Left lung (tissue), 10 donors: Measurements from ENCODE around the gene MS4A14. TPM values are rescaled to one million over a fixed set of nuclear protein-coding genes. Genes with fewer than 3 reads are reported as not detected.

Experiments
- ATAC-seq: fragments of 200-7000 bp; cut with Tn5 transposase; one replicate; pipeline ENCODE4 v1.9.1; 2020; ENCODE audit warnings: moderate library complexity
- DNase-seq, 4 donors: peaks; one replicate each; pipeline ENCODE4 v3.0.0-alpha.2; 2013 to 2020
- H3K27ac ChIP-seq, 2 donors: fragments of 200-600 bp; sonication (generic) in 1 of 2; one replicate each; pipeline versions ENCODE4 v1.5.0 to v1.8.0; 2020 to 2021
- H3K27me3 ChIP-seq, 2 donors: fragments of 200-600 bp; sonication (generic) in 1 of 2; one replicate each; pipeline versions ENCODE4 v1.5.0 to v1.8.0; 2020 to 2021
- H3K36me3 ChIP-seq, 2 donors: fragments of 200-600 bp; sonication (generic) in 1 of 2; one replicate each; pipeline versions ENCODE4 v1.5.0 to v1.8.0; 2020 to 2021
- H3K4me1 ChIP-seq, 2 donors: fragments of 200-600 bp; one replicate each; pipeline ENCODE4 v1.8.0; 2021
- H3K4me3 ChIP-seq, 2 donors: fragments of 200-600 bp; sonication (generic) in 1 of 2; one replicate each; pipeline versions ENCODE4 v1.5.0 to v1.8.0; 2020 to 2021; ENCODE audit warnings: mild to moderate bottlenecking in 1 of 2
- H3K9me3 ChIP-seq, 2 donors: fragments of 200-600 bp; sonication (generic) in 1 of 2; one replicate each; pipeline versions ENCODE4 v1.5.0 to v1.8.0; 2020 to 2021
- intact Hi-C, 2 donors: fragments of 100-400 bp; cut with DNase I; formaldehyde crosslinking; loops; one replicate each; pipeline versions ENCODE4 v1.11.2 to v1.14.2; 2022
- polyA plus RNA-seq, 6 donors: library from polyadenylated mRNA; unstranded; fragments of 120-200 nt; gene quantifications; one replicate each; pipeline ENCODE4 v1.2.1, GENCODE V29; 2013; ENCODE audit not compliant: insufficient read length in 6 of 6
- total RNA-seq, 2 donors: library from RNA; stranded (reverse); fragmentation: NEBNext Ultra II Directional; extraction: Animal tissue kit (Norgen Biotek cat#: 25700); gene quantifications; one replicate each; pipeline ENCODE4 v1.2.1, GENCODE V29; 2021
- TF ChIP-seq, protein P1 (sequence below), 2 donors: fragments of 200-600 bp; sonication (generic) in 1 of 2; IDR thresholded peaks; one replicate each; pipeline versions ENCODE4 v1.5.0 to v1.8.0; 2021; ENCODE audit warnings: antibody characterized with exemption in 2 of 2
- donor health status: DM: no; HTN: yes; CAD: no.
- donor health status: DM: no; HTN: no; CAD: no.

MS4A14 gene
- total and polyA plus RNA-seq, 8 donors: 0.30 to 4.1 (median 0.74) TPM

DNA sequence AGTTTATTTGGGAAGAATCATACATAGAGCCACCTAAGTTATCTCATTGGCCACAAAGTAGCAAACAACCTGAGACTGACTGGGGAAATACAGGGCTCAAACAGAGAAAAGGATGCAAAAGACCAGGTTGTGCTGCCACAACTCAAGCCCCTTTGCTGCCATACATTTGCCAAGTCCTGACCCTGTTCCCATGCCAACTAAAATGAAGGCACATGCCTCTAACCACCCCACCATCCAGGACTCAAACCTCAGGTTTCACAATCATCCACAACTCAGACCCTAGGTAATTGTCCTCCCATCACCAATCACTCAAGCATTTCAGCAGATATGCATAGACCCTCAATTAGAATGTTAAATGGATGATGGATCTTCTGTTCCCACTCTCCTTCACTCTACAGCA lies 58.0 kb downstream of the MS4A14 start:
- ATAC-seq (no peak), DNase-seq (no peak)
- intact Hi-C loops: no loop called here
- Histone ChIP-seq H3K9me3 (no peaks in the 10 kb centered on the region), H3K4me1 (no peaks in the 10 kb centered on the region), H3K27me3 (no peaks in the 10 kb centered on the region), H3K36me3 (no peaks in the 10 kb centered on the region), H3K4me3 (no peak overlapping the region), H3K27ac (no peak overlapping the region)
- TF ChIP-seq, protein P1, sequence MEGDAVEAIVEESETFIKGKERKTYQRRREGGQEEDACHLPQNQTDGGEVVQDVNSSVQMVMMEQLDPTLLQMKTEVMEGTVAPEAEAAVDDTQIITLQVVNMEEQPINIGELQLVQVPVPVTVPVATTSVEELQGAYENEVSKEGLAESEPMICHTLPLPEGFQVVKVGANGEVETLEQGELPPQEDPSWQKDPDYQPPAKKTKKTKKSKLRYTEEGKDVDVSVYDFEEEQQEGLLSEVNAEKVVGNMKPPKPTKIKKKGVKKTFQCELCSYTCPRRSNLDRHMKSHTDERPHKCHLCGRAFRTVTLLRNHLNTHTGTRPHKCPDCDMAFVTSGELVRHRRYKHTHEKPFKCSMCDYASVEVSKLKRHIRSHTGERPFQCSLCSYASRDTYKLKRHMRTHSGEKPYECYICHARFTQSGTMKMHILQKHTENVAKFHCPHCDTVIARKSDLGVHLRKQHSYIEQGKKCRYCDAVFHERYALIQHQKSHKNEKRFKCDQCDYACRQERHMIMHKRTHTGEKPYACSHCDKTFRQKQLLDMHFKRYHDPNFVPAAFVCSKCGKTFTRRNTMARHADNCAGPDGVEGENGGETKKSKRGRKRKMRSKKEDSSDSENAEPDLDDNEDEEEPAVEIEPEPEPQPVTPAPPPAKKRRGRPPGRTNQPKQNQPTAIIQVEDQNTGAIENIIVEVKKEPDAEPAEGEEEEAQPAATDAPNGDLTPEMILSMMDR (IDR thresholded peaks at IDR 0.05): no peak

DNA sequence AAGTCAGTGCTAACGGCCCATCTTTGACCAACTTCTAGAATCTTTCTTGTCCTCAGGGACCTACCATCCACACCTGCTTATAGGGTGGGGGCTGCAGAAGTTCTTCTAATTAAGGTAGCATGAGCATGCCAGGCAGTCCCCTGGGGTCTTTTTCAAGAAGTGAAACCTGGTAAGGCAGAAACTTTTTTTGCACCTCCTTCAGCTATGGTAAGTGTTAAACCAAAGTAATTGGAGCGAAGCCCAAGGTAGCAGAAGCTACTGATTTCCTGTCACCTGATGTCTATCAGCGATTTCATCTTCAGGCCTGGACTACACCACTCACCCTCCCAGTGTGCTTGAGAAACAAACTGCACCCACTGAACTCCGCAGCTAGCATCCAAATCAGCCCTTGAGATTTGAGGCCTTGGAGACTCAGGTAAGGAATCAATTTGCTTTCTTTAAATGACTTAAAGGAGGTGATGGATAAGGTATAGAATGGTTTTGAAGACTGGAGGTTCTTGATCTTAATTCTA lies 59.3 kb downstream of the MS4A14 start, which contains the start of gene MS4A1:
TSS of gene MS4A1 (plus strand) at position 317 of the 512 bp plus-strand sequence. CDS start 6,528 bp downstream, outside the sequence.
- intact Hi-C loops: no loop called here
- Histone ChIP-seq H3K4me3 (no peak within 1 kb of the TSS), H3K27me3 (no peaks in the 10 kb centered on the region), H3K36me3 (no peaks in the 10 kb centered on the region), H3K27ac (no peak within 1 kb of the TSS), H3K4me1 (no peaks in the 10 kb centered on the region), H3K9me3 (no peaks in the 10 kb centered on the region)
- no peak for DNase-seq
- ATAC-seq: no peak
- TF ChIP-seq, protein P1 (IDR thresholded peaks at IDR 0.05): no peak

DNA sequence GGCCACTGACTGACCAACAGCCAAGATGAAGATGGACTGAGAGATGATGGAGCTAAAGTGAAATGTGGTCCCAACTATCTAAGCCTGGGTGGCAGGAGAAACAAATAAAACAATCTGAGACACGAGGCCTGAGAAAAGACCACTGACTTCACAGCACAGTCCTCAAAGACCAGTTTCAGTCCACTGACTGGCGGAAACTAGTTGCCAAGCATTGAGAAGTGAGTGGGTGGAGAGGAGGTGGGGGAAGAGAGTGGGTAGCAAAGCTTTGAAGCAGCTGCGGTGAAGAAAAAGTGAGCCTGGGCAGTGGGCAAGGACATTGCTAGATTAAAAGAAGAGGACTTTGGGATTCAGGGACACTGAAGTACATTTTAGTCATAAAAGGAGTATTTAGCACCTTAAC lies 61.3 kb downstream of the MS4A14 start:
- TF ChIP-seq, protein P1 (IDR thresholded peaks at IDR 0.05): no peak
- intact Hi-C loops: no loop called here
- Histone ChIP-seq H3K36me3 (no peaks in the 10 kb centered on the region), H3K27me3 (no peaks in the 10 kb centered on the region), H3K27ac (no peak overlapping the region), H3K9me3 (no peaks in the 10 kb centered on the region), H3K4me1 (no peaks in the 10 kb centered on the region), H3K4me3 (no peak overlapping the region)
- ATAC-seq: no peak
- no peak for DNase-seq

DNA sequence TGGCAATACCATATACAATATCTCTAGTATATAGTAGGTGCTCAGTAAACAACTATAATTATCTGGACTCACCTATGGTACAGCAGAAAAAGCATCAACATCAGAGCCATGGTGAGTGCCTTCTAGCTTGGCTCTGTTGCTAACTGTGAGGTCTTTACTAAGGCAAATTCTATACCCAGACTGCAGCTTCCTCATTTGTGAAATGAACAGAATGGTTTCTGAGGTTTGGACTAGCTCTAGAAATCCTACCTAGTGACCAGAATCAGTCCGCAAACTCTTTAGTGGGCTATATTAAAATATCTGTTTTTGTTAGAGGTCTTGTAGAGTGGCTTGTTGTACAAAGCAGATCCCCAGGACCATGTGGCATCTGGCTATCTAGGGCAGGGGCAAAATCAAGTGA lies 63.1 kb downstream of the MS4A14 start:
- Histone ChIP-seq H3K4me3 (no peak overlapping the region), H3K9me3 (no peaks in the 10 kb centered on the region), H3K36me3 (no peaks in the 10 kb centered on the region), H3K27me3 (no peaks in the 10 kb centered on the region), H3K27ac (no peak overlapping the region), H3K4me1 (no peaks in the 10 kb centered on the region)
- TF ChIP-seq, protein P1 (IDR thresholded peaks at IDR 0.05): no peak
- DNase-seq: no peak
- intact Hi-C loops: no loop called here
- ATAC-seq: no peak

Other genes starting within 250 kb of the MS4A14 start
- 100 to 1,000 TPM; 128 to 143 TPM for gene MS4A6A, start 213.4 kb upstream of the MS4A14 start, total RNA-seq
- 10 to 100 TPM; 19.8 to 37.5 (median 26.7) TPM for gene MS4A6A, start 213.4 kb upstream of the MS4A14 start, polyA plus RNA-seq
- 1 to 10 TPM; 1.4 to 2.1 TPM for gene MS4A4E, start 153.3 kb upstream of the MS4A14 start, total RNA-seq
- gene MS4A4E, start 153.3 kb upstream of the MS4A14 start, polyA plus RNA-seq: 1 to 10 TPM; 1.2 to 3.0 (median 2.2) TPM
- gene MS4A4A, start 115.8 kb upstream of the MS4A14 start, total RNA-seq: 10 to 100 TPM; 57.5 to 93.6 TPM
- gene MS4A4A, start 115.8 kb upstream of the MS4A14 start, polyA plus RNA-seq: 10 to 100 TPM in 5 of 6 donors, 1 to 10 TPM in 1; 7.4 to 15.4 (median 12.8) TPM
- 1 to 10 TPM in 1 of 2 donors, under 1 TPM in 1; 0.87 to 4.0 TPM for gene MS4A6E, start 69.2 kb upstream of the MS4A14 start, total RNA-seq
- gene MS4A6E, start 69.2 kb upstream of the MS4A14 start, polyA plus RNA-seq: not detected
- gene MS4A7, start 17.9 kb upstream of the MS4A14 start, total RNA-seq: 100 to 1,000 TPM in 1 of 2 donors, 10 to 100 TPM in 1; 80.6 to 143 TPM
- 10 to 100 TPM; 11.5 to 20.3 (median 14.2) TPM for gene MS4A7, start 17.9 kb upstream of the MS4A14 start, polyA plus RNA-seq
- gene MS4A5, start 33.1 kb downstream of the MS4A14 start, total RNA-seq: not detected
- under 1 TPM in 2 of 6 donors, not detected in 4; 0.23 to 0.33 TPM for gene MS4A5, start 33.1 kb downstream of the MS4A14 start, polyA plus RNA-seq
- 1 to 10 TPM in 1 of 2 donors, under 1 TPM in 1; 0.73 to 1.7 TPM for gene MS4A1, start 59.4 kb downstream of the MS4A14 start, total RNA-seq
- gene MS4A1, start 59.4 kb downstream of the MS4A14 start, polyA plus RNA-seq: 1 to 10 TPM in 4 of 6 donors, under 1 TPM in 2; 0.36 to 2.1 (median 1.1) TPM
- gene MS4A12, start 96.3 kb downstream of the MS4A14 start, total RNA-seq: not detected
- not detected for gene MS4A12, start 96.3 kb downstream of the MS4A14 start, polyA plus RNA-seq
- not detected for gene MS4A13, start 118.9 kb downstream of the MS4A14 start, total RNA-seq
- not detected for gene MS4A13, start 118.9 kb downstream of the MS4A14 start, polyA plus RNA-seq